B cell (primary cell): ENCODE measurements around the gene ZNHIT2. TPM values are rescaled to one million over a fixed set of nuclear protein-coding genes. Genes with fewer than 3 reads are reported as not detected.
A peak's percentile ranks its signal among the peaks of the same experiment; 100 is the strongest.

Experiments
- ATAC-seq: fragments of 200-7000 bp; cut with Tn5 transposase; one replicate; pipeline ENCODE4 v1.10.0; 2021; ENCODE audit warnings: low read depth, mild to moderate bottlenecking, moderate number of reproducible peaks, moderate library complexity
- CTCF ChIA-PET: fragments of 350-600 bp; sonication (Branson Sonifier 250); formaldehyde crosslinking; loops from one replicate; lab custom pipeline; 2021; ENCODE audit warnings: antibody characterized with exemption, inconsistent platforms; lab: Charles Lee
- POLR2A ChIA-PET: fragments of 350-600 bp; sonication (Branson Sonifier 250); formaldehyde crosslinking; loops from one replicate; lab custom pipeline; 2021; ENCODE audit warnings: antibody characterized with exemption; lab: Charles Lee
- DNase-seq: peaks from one replicate; pipeline ENCODE4 v3.0.0; 2013
- H2AFZ ChIP-seq: 2 replicates; pipeline ENCODE4 v1.6.1; 2012; ENCODE audit warnings: mild to moderate bottlenecking, low read depth, low read length; ENCODE audit not compliant: insufficient read depth, poor library complexity, severe bottlenecking
- H3K27ac ChIP-seq, 2 donors: 1 replicate in 1 of 2; 2 replicates in 1 of 2; pipeline ENCODE4 v1.5.1; 2012 to 2013; ENCODE audit warnings: low read length in 2 of 2, mild to moderate bottlenecking in 2 of 2, moderate library complexity in 1 of 2
- H3K27me3 ChIP-seq, 4 experiments: fragments of 200-600 bp in 1 of 4; sonication (generic) in 1 of 4; replicated peaks in 1 of 4; 1 replicate in 2 of 4; 2 replicates in 2 of 4; pipeline versions ENCODE4 v1.6.1 to v1.7.0; 2013 to 2016; ENCODE audit warnings: low read length in 3 of 4, mild to moderate bottlenecking in 2 of 4, mixed read lengths in 1 of 4, moderate library complexity in 1 of 4; ENCODE audit not compliant: insufficient read depth in 4 of 4, control insufficient read depth in 3 of 4; ENCODE audit errors: control extremely low read depth in 1 of 4
- H3K36me3 ChIP-seq, 2 experiments: replicated peaks in 1 of 2; 1 replicate in 1 of 2; 2 replicates in 1 of 2; pipeline versions ENCODE4 v1.6.1 to v1.7.1; 2013; ENCODE audit warnings: low read length in 1 of 2; ENCODE audit not compliant: insufficient read depth in 2 of 2, control insufficient read depth in 1 of 2; ENCODE audit errors: control extremely low read depth in 1 of 2, extremely low read depth in 1 of 2
- H3K4me1 ChIP-seq, 2 donors: fragments of 200-600 bp in 1 of 2; sonication (generic) in 1 of 2; 1 replicate in 1 of 2; 2 replicates in 1 of 2; pipeline versions ENCODE4 v1.5.1 to v1.6.1; 2013 to 2017; ENCODE audit warnings: low read length in 2 of 2; ENCODE audit not compliant: control insufficient read depth in 2 of 2, insufficient read depth in 2 of 2
- H3K4me2 ChIP-seq: replicated peaks from 2 replicates; pipeline ENCODE3; 2012; ENCODE audit warnings: mild to moderate bottlenecking, low read depth, low read length; ENCODE audit not compliant: poor library complexity, severe bottlenecking
- H3K4me3 ChIP-seq, 5 experiments: fragments of 200-600 bp in 1 of 5; sonication (generic) in 1 of 5; 1 replicate in 3 of 5; 2 replicates in 2 of 5; pipeline versions ENCODE4 v1.5.1 to v1.7.0; 2011 to 2016; ENCODE audit warnings: low read length in 4 of 5, mild to moderate bottlenecking in 4 of 5, low read depth in 2 of 5, control low read depth in 1 of 5, moderate library complexity in 1 of 5; ENCODE audit not compliant: insufficient read depth in 1 of 5; ENCODE audit errors: control extremely low read depth in 1 of 5, extremely low read depth in 1 of 5
- H3K79me2 ChIP-seq: fragments of 200-600 bp; sonication (generic); one replicate; pipeline ENCODE4 v1.6.0; 2016; ENCODE audit warnings: low read length; ENCODE audit not compliant: control insufficient read depth, insufficient read depth
- H3K9ac ChIP-seq: fragments of 200-600 bp; sonication (generic); 2 replicates; pipeline ENCODE4 v1.6.1; 2017; ENCODE audit warnings: mild to moderate bottlenecking, low read length, moderate library complexity
- H3K9me3 ChIP-seq, 3 donors: one replicate each; pipeline versions ENCODE4 v1.6.1 to v1.7.1; 2013; ENCODE audit warnings: low read length in 2 of 3; ENCODE audit not compliant: control insufficient read depth in 2 of 3, insufficient read depth in 1 of 3; ENCODE audit errors: control extremely low read depth in 1 of 3
- H4K20me1 ChIP-seq: 2 replicates; pipeline ENCODE4 v1.6.0; 2012; ENCODE audit warnings: mild to moderate bottlenecking, low read length; ENCODE audit not compliant: insufficient read depth, control insufficient read depth, poor library complexity, severe bottlenecking
- H3K27ac Mint-ChIP-seq: one replicate; pipeline ENCODE4 v1.8.0; 2021; ENCODE audit warnings: mixed read lengths
- H3K27me3 Mint-ChIP-seq: one replicate; pipeline ENCODE4 v1.8.0; 2021; ENCODE audit warnings: mixed read lengths
- H3K4me1 Mint-ChIP-seq: one replicate; pipeline ENCODE4 v1.8.0; 2021; ENCODE audit warnings: mixed read lengths
- H3K4me3 Mint-ChIP-seq: one replicate; pipeline ENCODE4 v1.8.0; 2021; ENCODE audit warnings: mixed read lengths
- H3K9me3 Mint-ChIP-seq: one replicate; pipeline ENCODE4 v1.8.0; 2022; ENCODE audit warnings: mixed read lengths; ENCODE audit not compliant: insufficient read depth
- CTCF ChIP-seq: fragments of 200-600 bp; IDR thresholded peaks from one replicate; pipeline ENCODE4 v1.8.0; 2022; ENCODE audit warnings: antibody characterized with exemption, mild to moderate bottlenecking
- EZH2 ChIP-seq: IDR thresholded peaks from 2 replicates; pipeline ENCODE4 v1.6.1; 2012; ENCODE audit warnings: borderline replicate concordance, low read depth, mild to moderate bottlenecking, moderate library complexity, low read length; ENCODE audit not compliant: insufficient read depth, poor library complexity, severe bottlenecking
- WGBS: methylation state at CpG from one replicate; pipeline ENCODE4 v1.1.5; 2013; ENCODE audit warnings: missing lambda C conversion rate; ENCODE audit not compliant: insufficient coverage; 5-methylcytosine and 5-hydroxymethylcytosine counted together
- intact Hi-C: fragments of 100-400 bp; cut with micrococcal nuclease; formaldehyde crosslinking; loops from one replicate; pipeline ENCODE4 v1.10.0; 2022
- polyA plus RNA-seq: library from polyadenylated mRNA; depleted of rRNA; stranded (reverse); fragments of >200 nt; gene quantifications from 2 replicates; pipeline ENCODE4 v1.2.3, GENCODE V29; 2012
- total RNA-seq, 2 donors: library from RNA; stranded (reverse); fragments of 120-200 nt in 1 of 2; gene quantifications; 1 replicate in 1 of 2; 2 replicates in 1 of 2; pipeline versions ENCODE4 v1.2.3 to v1.2.4, GENCODE V29; 2013 to 2022

ZNHIT2 gene
- total and polyA plus RNA-seq, 2 donors (not counting 1 experiment from before 2014, with no cell fraction given), result 6.2 to 14.1 TPM

DNA sequence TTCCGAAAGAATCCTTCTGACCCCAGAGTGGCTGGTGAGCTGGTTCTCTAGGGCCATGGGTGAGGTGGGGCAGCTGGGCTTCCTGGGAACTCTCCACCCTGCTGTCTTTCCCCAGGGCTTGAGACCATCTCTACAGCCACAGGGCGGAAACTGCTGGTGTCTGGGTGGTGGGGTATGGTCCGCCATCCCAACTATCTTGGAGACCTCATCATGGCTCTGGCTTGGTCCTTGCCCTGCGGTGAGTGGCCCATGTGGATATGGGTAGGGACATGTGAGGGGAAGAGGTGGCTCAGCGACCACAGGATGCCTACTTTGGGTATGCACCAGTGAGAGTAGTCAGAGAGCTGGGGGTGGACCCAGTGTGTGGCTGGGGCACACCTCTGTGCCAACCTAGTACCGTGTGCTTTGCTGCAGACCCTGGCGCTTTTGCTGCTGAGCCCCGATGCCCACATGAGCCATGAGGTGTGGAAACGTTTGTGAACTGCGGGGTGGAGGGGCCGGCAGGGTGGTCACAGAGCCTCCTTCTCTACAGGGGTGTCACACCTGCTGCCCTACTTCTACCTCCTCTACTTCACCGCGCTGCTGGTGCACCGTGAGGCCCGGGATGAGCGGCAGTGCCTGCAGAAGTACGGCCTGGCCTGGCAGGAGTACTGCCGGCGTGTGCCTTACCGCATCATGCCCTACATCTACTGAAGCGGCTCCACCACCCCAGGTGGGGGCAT is 2.0 kb downstream of the ZNHIT2 start:
- peak overlapping the region; percentile 96 for H3K4me2 ChIP-seq
- ChIA-PET CTCF (interaction anchor here (0.9 to 3.8 kb wide), 4 partner anchors 17 to 268 kb away, joined by 5 to 24 read pairs (median 20); partner anchors contain the start of gene ARL2), POLR2A (interaction anchor here (0.9 to 1.5 kb wide), 2 partner anchors 65 to 66 kb away, joined by 3 read pairs; partner anchors contain the start of gene CAPN1)
- no peak overlapping the region for H2AFZ ChIP-seq
- no peak overlapping the region for H3K27ac ChIP-seq
- H3K27me3 ChIP-seq, result no peaks in the 10 kb centered on the region
- ATAC-seq (no peak), DNase-seq (peak; percentile 30)
- H3K4me1 Mint-ChIP-seq, result peaks cover 71% of the 10 kb centered on the region
- TF ChIP-seq CTCF (no peak), EZH2 (no peak)
- H3K36me3 ChIP-seq, result peaks cover 0 to 34% of the 10 kb centered on the region in 2 experiments
- no peaks in the 10 kb centered on the region for H3K9me3 Mint-ChIP-seq
- intact Hi-C loops, result loop anchor here (5.0 to 10.0 kb wide), 4 partner anchors 201 to 499 kb away; partner anchors contain the start of genes ATG2A, MAP3K11, PCNX3 and SF1
- peaks cover 38 to 65% of the 10 kb centered on the region in 2 donors for H3K4me1 ChIP-seq
- H3K4me3 Mint-ChIP-seq, result peak overlapping the region; percentile 84
- H4K20me1 ChIP-seq, result peaks cover 40% of the 10 kb centered on the region
- no peaks in the 10 kb centered on the region for H3K27me3 Mint-ChIP-seq
- 93% methylated on average over 20 of the region's 21 CpGs for WGBS
- H3K79me2 ChIP-seq, result peaks cover 63% of the 10 kb centered on the region
- no peak overlapping the region for H3K9ac ChIP-seq
- H3K4me3 ChIP-seq, result no peak overlapping the region
- H3K27ac Mint-ChIP-seq, result peak overlapping the region; percentile 15
- no peaks in the 10 kb centered on the region for H3K9me3 ChIP-seq
